HG02678 (cell line): ENCODE data around the gene TAL1.

Experiments
- ATAC-seq: cut with Tn5 transposase; IDR thresholded peaks from one replicate; pipeline ENCODE4 v1.9.1; 2021; ENCODE audit warnings: mild to moderate bottlenecking, moderate library complexity; ENCODE audit not compliant: unreplicated experiment

Gene TAL1

GRCh38 chr1:47178020-47178419 is 54.0 kb downstream of the TAL1 start:
- ATAC-seq = no peak

- no peak for ATAC-seq
These were observed 56.6 kb downstream of the TAL1 start for GRCh38 chr1:47175227-47175934.

GRCh38 chr1:47174656-47175020 is 57.4 kb downstream of the TAL1 start:
- ATAC-seq = no peak

DNA sequence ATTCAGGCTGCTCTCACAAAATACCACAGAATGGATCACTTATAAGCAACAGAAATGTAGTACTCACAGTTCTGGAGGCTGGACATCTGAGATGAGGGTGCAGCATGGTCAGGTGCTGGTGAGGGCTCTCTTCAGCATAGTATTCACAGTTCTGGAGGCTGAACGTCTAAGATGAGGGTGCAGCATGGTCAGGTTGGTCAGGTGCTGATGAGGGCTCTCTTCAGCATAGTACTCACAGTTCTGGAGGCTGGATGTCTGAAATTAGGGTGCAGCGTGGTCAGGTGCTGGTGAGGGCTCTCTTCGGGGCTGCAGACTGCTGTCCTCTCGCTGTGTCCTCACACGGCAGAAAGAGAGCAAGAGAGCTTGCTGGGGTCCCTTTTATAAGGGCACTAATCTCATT is 59.2 kb downstream of the TAL1 start:
- no peak for ATAC-seq
